ENCODE measurements around the gene LAMA2. TPM values are rescaled to one million over a fixed set of nuclear protein-coding genes. Genes with fewer than 3 reads are reported as not detected.

LAMA2 gene
- total RNA-seq, 2 experiments from 2014 or later, result 0.02 TPM; not detected in 1

GRCh38 chr6:129006724-129007514, 124.0 kb downstream of the LAMA2 start:
- CTCF ChIA-PET, result no interaction called here
- no peak for ATAC-seq
- H3K9me3 Mint-ChIP-seq (ENCODE audit: low read depth), result no peaks in the 10 kb centered on the region
- no peak overlapping the region for H3K4me3 Mint-ChIP-seq
- no peak overlapping the region for H3K27ac Mint-ChIP-seq
- DNase-seq, result no peak
- H3K4me1 Mint-ChIP-seq, result no peaks in the 10 kb centered on the region
- H3K36me3 Mint-ChIP-seq, result no peaks in the 10 kb centered on the region
- peaks cover 2% of the 10 kb centered on the region for H3K27me3 Mint-ChIP-seq

GRCh38 chr6:129007701-129008373, 124.9 kb downstream of the LAMA2 start:
- DNase-seq, result no peak
- H3K36me3 Mint-ChIP-seq, result no peaks in the 10 kb centered on the region
- no peaks in the 10 kb centered on the region for H3K9me3 Mint-ChIP-seq (ENCODE audit: low read depth)
- H3K4me3 Mint-ChIP-seq, result no peak overlapping the region
- no peak overlapping the region for H3K27ac Mint-ChIP-seq
- CTCF ChIA-PET, result no interaction called here
- H3K27me3 Mint-ChIP-seq, result peaks cover 2% of the 10 kb centered on the region
- H3K4me1 Mint-ChIP-seq, result no peaks in the 10 kb centered on the region
- no peak for ATAC-seq

GRCh38 chr6:129008591-129008990, 125.7 kb downstream of the LAMA2 start:
- Mint-ChIP-seq H3K9me3 (ENCODE audit: low read depth) (no peaks in the 10 kb centered on the region), H3K27me3 (peaks cover 2% of the 10 kb centered on the region), H3K36me3 (no peaks in the 10 kb centered on the region), H3K27ac (no peak overlapping the region), H3K4me1 (no peaks in the 10 kb centered on the region), H3K4me3 (no peak overlapping the region)
- CTCF ChIA-PET, result no interaction called here
- DNase-seq (no peak), ATAC-seq (no peak)

GRCh38 chr6:129009851-129010250, 126.9 kb downstream of the LAMA2 start:
- ATAC-seq (no peak), DNase-seq (no peak)
- Mint-ChIP-seq H3K27me3 (peaks cover 2% of the 10 kb centered on the region), H3K4me1 (no peaks in the 10 kb centered on the region), H3K4me3 (no peak overlapping the region), H3K27ac (no peak overlapping the region), H3K9me3 (ENCODE audit: low read depth) (no peaks in the 10 kb centered on the region), H3K36me3 (no peaks in the 10 kb centered on the region)
- CTCF ChIA-PET, result no interaction called here

- DNase-seq, result no peak
- ATAC-seq, result no peak
- Mint-ChIP-seq H3K4me3 (no peak overlapping the region), H3K36me3 (no peaks in the 10 kb centered on the region), H3K9me3 (ENCODE audit: low read depth) (no peaks in the 10 kb centered on the region), H3K27me3 (peaks cover 2% of the 10 kb centered on the region), H3K27ac (no peak overlapping the region), H3K4me1 (no peaks in the 10 kb centered on the region)
- CTCF ChIA-PET, result interaction anchor here (0.6 kb wide), 1 partner anchor 145 kb away, joined by 3 read pairs; no protein-coding TSS in a partner anchor
Observed at GRCh38 chr6:129014302-129014701, 131.4 kb downstream of the LAMA2 start.

- CTCF ChIA-PET, result no interaction called here
- no peaks in the 10 kb centered on the region for H3K9me3 Mint-ChIP-seq (ENCODE audit: low read depth)
- H3K36me3 Mint-ChIP-seq, result no peaks in the 10 kb centered on the region
- H3K4me1 Mint-ChIP-seq, result no peaks in the 10 kb centered on the region
- peaks cover 2% of the 10 kb centered on the region for H3K27me3 Mint-ChIP-seq
- no peak for DNase-seq
- no peak overlapping the region for H3K4me3 Mint-ChIP-seq
- H3K27ac Mint-ChIP-seq, result no peak overlapping the region
- no peak for ATAC-seq
Observed at GRCh38 chr6:129015721-129016120, 132.8 kb downstream of the LAMA2 start.

GRCh38 chr6:129016844-129017243, 133.9 kb downstream of the LAMA2 start:
- ATAC-seq, result no peak
- Mint-ChIP-seq H3K4me3 (no peak overlapping the region), H3K9me3 (ENCODE audit: low read depth) (no peaks in the 10 kb centered on the region), H3K27ac (no peak overlapping the region), H3K27me3 (no peaks in the 10 kb centered on the region), H3K36me3 (no peaks in the 10 kb centered on the region), H3K4me1 (no peaks in the 10 kb centered on the region)
- no peak for DNase-seq
- CTCF ChIA-PET, result no interaction called here

- no peak for ATAC-seq
- no peak for DNase-seq
- CTCF ChIA-PET, result no interaction called here
- no peak overlapping the region for H3K27ac Mint-ChIP-seq
- no peak overlapping the region for H3K4me3 Mint-ChIP-seq
- no peaks in the 10 kb centered on the region for H3K4me1 Mint-ChIP-seq
- H3K36me3 Mint-ChIP-seq, result no peaks in the 10 kb centered on the region
- H3K27me3 Mint-ChIP-seq, result no peaks in the 10 kb centered on the region
- H3K9me3 Mint-ChIP-seq (ENCODE audit: low read depth), result no peaks in the 10 kb centered on the region
Observed at GRCh38 chr6:129022011-129022553, 139.1 kb downstream of the LAMA2 start.

- no peak for ATAC-seq
Observed at GRCh38 chr6:129026601-129027000, 143.7 kb downstream of the LAMA2 start.

GRCh38 chr6:129029778-129030177, 146.8 kb downstream of the LAMA2 start:
- Mint-ChIP-seq H3K36me3 (no peaks in the 10 kb centered on the region), H3K27ac (no peak overlapping the region), H3K4me1 (no peaks in the 10 kb centered on the region), H3K4me3 (no peak overlapping the region), H3K27me3 (no peaks in the 10 kb centered on the region), H3K9me3 (ENCODE audit: low read depth) (no peaks in the 10 kb centered on the region)
- DNase-seq (no peak), ATAC-seq (no peak)
- CTCF ChIA-PET, result no interaction called here

More at GRCh38 chr6:129026601-129027000, 143.7 kb downstream of the LAMA2 start:
- H3K27ac Mint-ChIP-seq, result no peak overlapping the region
- DNase-seq, result no peak
- H3K27me3 Mint-ChIP-seq, result no peaks in the 10 kb centered on the region
- no peaks in the 10 kb centered on the region for H3K36me3 Mint-ChIP-seq
- CTCF ChIA-PET, result no interaction called here
- no peaks in the 10 kb centered on the region for H3K9me3 Mint-ChIP-seq (ENCODE audit: low read depth)
- H3K4me1 Mint-ChIP-seq, result no peaks in the 10 kb centered on the region
- H3K4me3 Mint-ChIP-seq, result no peak overlapping the region

- no peaks in the 10 kb centered on the region for H3K4me1 Mint-ChIP-seq
- DNase-seq, result no peak
- no peaks in the 10 kb centered on the region for H3K36me3 Mint-ChIP-seq
- ATAC-seq, result no peak
- H3K27me3 Mint-ChIP-seq, result no peaks in the 10 kb centered on the region
- H3K4me3 Mint-ChIP-seq, result no peak overlapping the region
- H3K9me3 Mint-ChIP-seq (ENCODE audit: low read depth), result no peaks in the 10 kb centered on the region
- CTCF ChIA-PET, result no interaction called here
- H3K27ac Mint-ChIP-seq, result no peak overlapping the region
Observed at GRCh38 chr6:129030215-129030614, 147.3 kb downstream of the LAMA2 start.

GRCh38 chr6:129031051-129031599, 148.2 kb downstream of the LAMA2 start:
- H3K27me3 Mint-ChIP-seq, result no peaks in the 10 kb centered on the region
- ATAC-seq (no peak), DNase-seq (no peak)
- H3K9me3 Mint-ChIP-seq (ENCODE audit: low read depth), result no peaks in the 10 kb centered on the region
- H3K27ac Mint-ChIP-seq, result no peak overlapping the region
- no peak overlapping the region for H3K4me3 Mint-ChIP-seq
- no peaks in the 10 kb centered on the region for H3K4me1 Mint-ChIP-seq
- no peaks in the 10 kb centered on the region for H3K36me3 Mint-ChIP-seq
- CTCF ChIA-PET, result no interaction called here

GRCh38 chr6:129032602-129033001, 149.7 kb downstream of the LAMA2 start:
- Mint-ChIP-seq H3K4me3 (no peak overlapping the region), H3K9me3 (ENCODE audit: low read depth) (no peaks in the 10 kb centered on the region), H3K27me3 (no peaks in the 10 kb centered on the region), H3K4me1 (no peaks in the 10 kb centered on the region), H3K27ac (no peak overlapping the region), H3K36me3 (no peaks in the 10 kb centered on the region)
- DNase-seq, result no peak
- no peak for ATAC-seq
- CTCF ChIA-PET, result no interaction called here

- Mint-ChIP-seq H3K27me3 (no peaks in the 10 kb centered on the region), H3K9me3 (ENCODE audit: low read depth) (no peaks in the 10 kb centered on the region), H3K27ac (no peak overlapping the region), H3K36me3 (no peaks in the 10 kb centered on the region), H3K4me1 (no peaks in the 10 kb centered on the region), H3K4me3 (no peak overlapping the region)
- DNase-seq (no peak), ATAC-seq (no peak)
- CTCF ChIA-PET, result no interaction called here
Observed at GRCh38 chr6:129033180-129033579, 150.2 kb downstream of the LAMA2 start.
